ENCODE data around the gene HLA-DOA.

The HLA-DOA gene

GRCh38 chr6:32962213-32962826 is 47.1 kb downstream of the HLA-DOA start:
- DNase-seq, result no peak

- no peak for DNase-seq
Measured at GRCh38 chr6:32960563-32960962, 48.8 kb downstream of the HLA-DOA start.

- no peak for DNase-seq
Measured at GRCh38 chr6:32956176-32956575, 53.2 kb downstream of the HLA-DOA start.

- DNase-seq, result no peak
Measured at GRCh38 chr6:32954986-32955802, 54.2 kb downstream of the HLA-DOA start.

GRCh38 chr6:32954267-32954666 is 55.1 kb downstream of the HLA-DOA start:
- DNase-seq, result no peak

Measured in NCI-H446 (cell line).